DMS153 treated with DMSO at 0.1 percent for 48 hours (cell line): Measurements from ENCODE around the gene DHDH.

ENCODE experiments used
- DNase-seq: peaks from one replicate; lab custom pipeline; 2025; ENCODE audit not compliant: unreplicated experiment; lab: John Stamatoyannopoulos, UW

DHDH gene

DNA sequence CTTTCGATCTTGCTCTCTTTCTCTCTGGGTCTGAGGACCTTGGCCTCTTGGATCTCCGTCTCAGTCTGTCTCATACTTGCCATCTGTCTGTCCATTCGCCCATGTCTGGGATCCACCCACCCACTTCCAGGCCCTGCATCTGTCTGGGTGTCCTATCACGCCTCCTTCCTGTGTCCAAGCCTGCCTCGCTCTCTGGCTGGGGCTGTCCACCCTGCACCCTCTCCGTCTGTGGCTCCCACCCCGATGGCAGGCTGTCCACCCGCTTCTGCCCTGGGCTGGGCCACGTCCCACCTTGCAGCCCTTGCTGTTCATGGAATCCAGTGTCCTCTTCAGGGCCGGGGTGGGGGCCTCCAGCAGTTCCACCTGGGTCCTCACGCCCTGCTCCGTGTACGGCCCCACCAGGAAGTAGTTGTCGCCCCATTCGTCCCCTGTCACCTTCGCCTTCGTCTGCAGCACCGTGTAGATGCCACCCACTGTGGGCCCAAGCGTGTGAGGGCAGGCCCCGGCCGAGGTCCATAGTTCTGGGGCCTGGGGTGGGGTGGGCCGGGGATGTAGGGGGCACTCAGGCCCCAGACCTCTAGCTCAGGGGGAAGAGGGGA, 57.6 kb downstream of the DHDH start:
- DNase-seq, result no peak

DNA sequence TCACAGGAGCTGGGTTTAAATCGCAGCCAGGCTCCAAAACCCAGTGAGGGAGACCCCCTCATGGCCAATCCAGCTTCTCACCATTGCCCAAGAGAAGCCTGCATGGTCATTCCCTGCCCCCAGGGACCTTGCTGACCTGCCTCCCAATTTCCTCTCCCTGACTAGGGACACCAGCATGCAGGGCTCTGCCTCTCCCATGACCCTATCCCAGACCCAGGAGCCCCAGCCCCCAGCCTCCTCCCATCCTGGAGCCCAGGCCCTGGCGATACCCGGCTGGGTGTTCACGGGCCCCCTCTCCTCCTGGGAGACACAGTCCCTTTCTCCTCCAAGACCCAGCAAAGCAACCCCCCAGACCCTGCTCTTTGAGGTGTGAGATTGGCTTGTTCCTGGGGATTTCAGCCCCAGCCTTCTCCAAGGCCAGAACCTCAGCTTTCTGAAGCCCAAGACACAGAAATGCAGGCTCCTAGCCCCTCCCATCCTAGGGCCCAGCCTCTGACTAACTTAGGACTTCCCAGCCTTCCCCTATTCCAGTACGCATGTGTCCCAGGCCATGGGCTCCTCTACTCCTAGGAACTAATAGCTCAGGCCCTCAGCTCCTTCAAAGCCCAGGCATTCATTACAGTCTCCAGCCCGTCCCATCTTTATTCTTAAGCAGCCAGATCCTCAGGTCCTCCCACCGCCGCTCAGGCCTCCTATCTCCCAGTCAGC, 58.5 kb downstream of the DHDH start:
- DNase-seq, result no peak

DNA sequence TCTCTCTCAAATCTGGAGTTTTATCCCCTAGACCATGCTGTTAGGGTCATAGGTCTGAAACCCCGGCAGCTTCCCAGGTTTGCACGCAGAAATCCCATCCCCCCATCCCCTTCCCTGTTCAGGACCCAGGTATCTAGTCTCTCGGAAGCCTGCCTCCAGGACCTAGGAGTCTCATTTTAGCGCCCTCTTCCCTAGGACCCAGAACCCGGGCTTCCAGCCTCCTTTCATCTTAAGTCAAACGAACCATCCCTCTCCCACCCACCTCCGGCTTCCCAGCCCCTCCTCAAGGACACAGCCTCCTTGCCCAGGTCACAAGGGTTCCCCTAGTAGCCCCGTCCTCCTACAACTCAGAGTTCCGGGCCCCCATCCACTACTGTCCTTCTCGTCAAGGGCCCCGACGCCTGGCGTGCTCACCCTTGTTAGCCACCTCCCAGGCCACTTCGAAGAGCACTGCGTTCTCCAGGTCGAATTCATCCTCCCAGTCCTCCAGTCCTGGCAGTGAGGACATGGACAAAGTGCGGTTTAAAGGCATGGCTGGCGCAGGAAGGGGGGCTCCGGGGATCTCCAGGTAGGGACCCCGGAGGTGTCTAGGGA, 59.2 kb downstream of the DHDH start:
- no peak for DNase-seq

DNA sequence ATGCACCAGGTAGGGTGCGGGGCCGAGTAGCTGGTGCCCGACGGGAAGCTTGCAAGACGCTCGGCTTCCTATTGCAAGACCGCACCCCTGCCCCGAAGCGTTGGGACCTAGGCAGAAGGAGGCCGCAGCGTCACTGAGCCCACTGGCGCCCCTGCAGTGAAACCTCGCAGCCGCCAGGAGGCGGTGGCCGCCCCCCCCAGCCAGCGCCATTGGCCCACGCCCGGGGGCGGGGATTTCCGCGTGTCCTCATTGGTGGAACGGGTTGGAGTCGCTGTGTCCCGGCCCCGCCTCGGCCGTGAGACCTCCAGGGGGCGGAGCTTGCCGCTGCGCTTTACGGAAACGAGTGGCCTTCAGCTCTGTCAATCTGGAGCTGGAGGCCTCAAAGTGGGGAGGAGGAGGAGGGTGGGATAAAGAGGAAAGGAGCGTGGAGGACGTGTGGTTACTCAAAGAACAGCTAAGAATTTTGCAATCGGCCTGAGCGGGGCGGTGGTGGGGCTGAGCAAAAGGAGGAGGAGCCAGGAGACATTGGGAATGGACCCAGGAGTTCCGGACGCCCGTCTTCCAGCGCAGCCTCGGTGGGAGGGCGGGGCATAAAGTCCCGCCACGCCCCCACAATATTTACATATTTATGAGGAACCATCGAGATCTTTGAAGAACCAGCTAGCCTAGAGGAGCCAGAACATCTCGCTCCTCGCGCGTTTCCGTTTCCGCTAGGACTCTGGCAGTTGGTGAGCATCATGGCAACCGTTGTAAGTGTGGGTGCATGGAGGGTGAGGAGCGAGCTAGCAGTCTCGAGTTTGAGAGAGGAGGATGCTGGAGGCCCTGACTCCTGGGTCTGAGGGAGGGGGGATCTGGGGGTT, 59.9 kb downstream of the DHDH start, which contains the start of the genes GYS1 and RUVBL2:
Gene GYS1, minus strand, starts transcription at position 135 of the 860 bp plus-strand sequence. CDS start 197 bp downstream, outside the sequence.
Gene RUVBL2, plus strand, starts transcription at position 713 of the 860 bp plus-strand sequence. Its CDS starts 25 bp downstream, at position 738.
- DNase-seq, result peak; percentile 97

DNA sequence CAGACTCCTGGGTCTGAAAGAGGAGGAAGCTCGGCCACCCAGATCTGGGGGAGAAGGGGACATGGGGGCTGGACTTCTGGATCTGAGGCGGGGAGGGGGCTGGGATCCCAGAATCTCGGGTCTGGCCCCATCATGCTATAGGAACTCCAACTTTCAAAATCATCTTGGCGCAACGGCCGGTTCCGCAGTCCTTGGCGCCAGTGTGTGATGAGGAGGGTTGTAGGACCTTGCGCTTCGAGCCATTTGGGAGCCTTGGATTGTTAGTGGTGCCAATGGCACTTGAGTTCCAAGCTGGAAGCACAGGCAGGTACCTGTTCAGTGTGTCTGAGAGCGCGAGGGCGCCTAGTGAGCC, 60.5 kb downstream of the DHDH start:
- DNase-seq, result no peak
